Measurements from ENCODE around the gene RGS21.

The RGS21 gene

GRCh38 chr1:192343344-192343743 lies 26.6 kb downstream of the RGS21 start:
- Histone ChIP-seq H3K4me2 (ENCODE audit: low read length) (no peak overlapping the region), H3K27ac (ENCODE audit: low read depth, low read length) (no peak overlapping the region), H2AK5ac (ENCODE audit: low read length) (no peak overlapping the region), H3K4ac (ENCODE audit: low read depth, low read length) (no peak overlapping the region), H3K18ac (ENCODE audit: low read length) (no peak overlapping the region), H3K4me1 (ENCODE audit: control insufficient read depth in 1 of 2, insufficient read depth in 2 of 2, low read length in 2 of 2) (no peaks in the 10 kb centered on the region), H4K12ac (ENCODE audit: low read depth, low read length) (no peak overlapping the region), H3K4me3 (ENCODE audit: low read depth, low read length) (no peak overlapping the region), H3K9me3 (ENCODE audit: insufficient read depth, low read depth, low read length) (no peaks in the 10 kb centered on the region), H2AFZ (ENCODE audit: insufficient read depth, low read length, poor library complexity) (no peak overlapping the region), H2BK120ac (ENCODE audit: insufficient read depth, low read length, poor library complexity) (no peak overlapping the region), H4K8ac (ENCODE audit: low read depth, low read length) (no peak overlapping the region), H3K79me2 (ENCODE audit: control insufficient read depth, insufficient read depth, low read length, poor library complexity) (no peaks in the 10 kb centered on the region), H3K27me3 (ENCODE audit: insufficient read depth, low read length) (no peaks in the 10 kb centered on the region), H2BK5ac (ENCODE audit: low read depth, low read length, poor library complexity) (no peak overlapping the region), H2BK12ac (ENCODE audit: low read length) (no peak overlapping the region), H3K9ac (ENCODE audit: low read length) (no peak overlapping the region), H3K23ac (ENCODE audit: low read length) (no peak overlapping the region), H3K79me1 (ENCODE audit: low read length) (no peaks in the 10 kb centered on the region), H3K14ac (ENCODE audit: low read length) (no peak overlapping the region), H3K36me3 (ENCODE audit: control insufficient read depth in 1 of 2, insufficient read depth in 2 of 2, low read length in 2 of 2) (no peaks in the 10 kb centered on the region), H4K91ac (ENCODE audit: low read depth, low read length) (no peak overlapping the region)
- no CpG with 5 or more reads among the region's 3 CpGs for WGBS (ENCODE audit: extremely low coverage, insufficient coverage, insufficient read length)
- no peak for DNase-seq

GRCh38 chr1:192349314-192349713 lies 32.5 kb downstream of the RGS21 start:
- Histone ChIP-seq H3K79me1 (ENCODE audit: low read length) (no peaks in the 10 kb centered on the region), H3K36me3 (ENCODE audit: control insufficient read depth in 1 of 2, insufficient read depth in 2 of 2, low read length in 2 of 2) (no peaks in the 10 kb centered on the region), H3K9me3 (ENCODE audit: insufficient read depth, low read depth, low read length) (no peaks in the 10 kb centered on the region), H3K4me2 (ENCODE audit: low read length) (no peak overlapping the region), H2AK5ac (ENCODE audit: low read length) (no peak overlapping the region), H4K91ac (ENCODE audit: low read depth, low read length) (no peak overlapping the region), H3K4me1 (ENCODE audit: control insufficient read depth in 1 of 2, insufficient read depth in 2 of 2, low read length in 2 of 2) (no peaks in the 10 kb centered on the region), H3K9ac (ENCODE audit: low read length) (no peak overlapping the region), H3K18ac (ENCODE audit: low read length) (no peak overlapping the region), H3K79me2 (ENCODE audit: control insufficient read depth, insufficient read depth, low read length, poor library complexity) (no peaks in the 10 kb centered on the region), H2AFZ (ENCODE audit: insufficient read depth, low read length, poor library complexity) (no peak overlapping the region), H2BK5ac (ENCODE audit: low read depth, low read length, poor library complexity) (no peak overlapping the region), H3K27me3 (ENCODE audit: insufficient read depth, low read length) (no peaks in the 10 kb centered on the region), H3K23ac (ENCODE audit: low read length) (no peak overlapping the region), H2BK12ac (ENCODE audit: low read length) (no peak overlapping the region), H3K14ac (ENCODE audit: low read length) (no peak overlapping the region), H3K27ac (ENCODE audit: low read depth, low read length) (no peak overlapping the region), H2BK120ac (ENCODE audit: insufficient read depth, low read length, poor library complexity) (no peak overlapping the region), H4K12ac (ENCODE audit: low read depth, low read length) (no peak overlapping the region), H3K4me3 (ENCODE audit: low read depth, low read length) (no peak overlapping the region), H3K4ac (ENCODE audit: low read depth, low read length) (no peak overlapping the region), H4K8ac (ENCODE audit: low read depth, low read length) (no peak overlapping the region)
- no peak for DNase-seq
- WGBS (ENCODE audit: extremely low coverage, insufficient coverage, insufficient read length) = no CpG with 5 or more reads among the region's 1 CpG

- H3K4me1 ChIP-seq (ENCODE audit: control insufficient read depth in 1 of 2, insufficient read depth in 2 of 2, low read length in 2 of 2) = no peaks in the 10 kb centered on the region
- H3K18ac ChIP-seq (ENCODE audit: low read length) = no peak overlapping the region
- no peak overlapping the region for H3K27ac ChIP-seq (ENCODE audit: low read depth, low read length)
- no peak for DNase-seq
- no peak overlapping the region for H4K12ac ChIP-seq (ENCODE audit: low read depth, low read length)
- H3K9me3 ChIP-seq (ENCODE audit: insufficient read depth, low read depth, low read length) = no peaks in the 10 kb centered on the region
- H2BK120ac ChIP-seq (ENCODE audit: insufficient read depth, low read length, poor library complexity) = no peak overlapping the region
- no peak overlapping the region for H2BK12ac ChIP-seq (ENCODE audit: low read length)
- no peak overlapping the region for H3K4ac ChIP-seq (ENCODE audit: low read depth, low read length)
- no peaks in the 10 kb centered on the region for H3K79me2 ChIP-seq (ENCODE audit: control insufficient read depth, insufficient read depth, low read length, poor library complexity)
- no CpG with 5 or more reads among the region's 3 CpGs for WGBS (ENCODE audit: extremely low coverage, insufficient coverage, insufficient read length)
- H2BK5ac ChIP-seq (ENCODE audit: low read depth, low read length, poor library complexity) = no peak overlapping the region
- no peak overlapping the region for H3K4me3 ChIP-seq (ENCODE audit: low read depth, low read length)
- no peak overlapping the region for H2AFZ ChIP-seq (ENCODE audit: insufficient read depth, low read length, poor library complexity)
- H2AK5ac ChIP-seq (ENCODE audit: low read length) = no peak overlapping the region
- no peak overlapping the region for H3K9ac ChIP-seq (ENCODE audit: low read length)
- no peak overlapping the region for H3K14ac ChIP-seq (ENCODE audit: low read length)
- no peaks in the 10 kb centered on the region for H3K36me3 ChIP-seq (ENCODE audit: control insufficient read depth in 1 of 2, insufficient read depth in 2 of 2, low read length in 2 of 2)
- no peak overlapping the region for H3K23ac ChIP-seq (ENCODE audit: low read length)
- no peak overlapping the region for H4K91ac ChIP-seq (ENCODE audit: low read depth, low read length)
- H3K4me2 ChIP-seq (ENCODE audit: low read length) = no peak overlapping the region
- no peak overlapping the region for H4K8ac ChIP-seq (ENCODE audit: low read depth, low read length)
- H3K27me3 ChIP-seq (ENCODE audit: insufficient read depth, low read length) = no peaks in the 10 kb centered on the region
- no peaks in the 10 kb centered on the region for H3K79me1 ChIP-seq (ENCODE audit: low read length)
Measured at GRCh38 chr1:192350356-192350755, 33.6 kb downstream of the RGS21 start.

- Histone ChIP-seq H2BK120ac (ENCODE audit: insufficient read depth, low read length, poor library complexity) (no peak overlapping the region), H3K4ac (ENCODE audit: low read depth, low read length) (no peak overlapping the region), H3K4me3 (ENCODE audit: low read depth, low read length) (no peak overlapping the region), H4K12ac (ENCODE audit: low read depth, low read length) (no peak overlapping the region), H4K91ac (ENCODE audit: low read depth, low read length) (no peak overlapping the region), H2BK12ac (ENCODE audit: low read length) (no peak overlapping the region), H2AFZ (ENCODE audit: insufficient read depth, low read length, poor library complexity) (no peak overlapping the region), H3K27ac (ENCODE audit: low read depth, low read length) (no peak overlapping the region), H3K9me3 (ENCODE audit: insufficient read depth, low read depth, low read length) (no peaks in the 10 kb centered on the region), H3K23ac (ENCODE audit: low read length) (no peak overlapping the region), H3K79me2 (ENCODE audit: control insufficient read depth, insufficient read depth, low read length, poor library complexity) (no peaks in the 10 kb centered on the region), H3K9ac (ENCODE audit: low read length) (no peak overlapping the region), H3K4me1 (ENCODE audit: control insufficient read depth in 1 of 2, insufficient read depth in 2 of 2, low read length in 2 of 2) (no peaks in the 10 kb centered on the region), H3K14ac (ENCODE audit: low read length) (no peak overlapping the region), H3K79me1 (ENCODE audit: low read length) (no peaks in the 10 kb centered on the region), H2BK5ac (ENCODE audit: low read depth, low read length, poor library complexity) (no peak overlapping the region), H4K8ac (ENCODE audit: low read depth, low read length) (no peak overlapping the region), H3K18ac (ENCODE audit: low read length) (no peak overlapping the region), H3K36me3 (ENCODE audit: control insufficient read depth in 1 of 2, insufficient read depth in 2 of 2, low read length in 2 of 2) (no peaks in the 10 kb centered on the region), H3K4me2 (ENCODE audit: low read length) (no peak overlapping the region), H2AK5ac (ENCODE audit: low read length) (no peak overlapping the region), H3K27me3 (ENCODE audit: insufficient read depth, low read length) (no peaks in the 10 kb centered on the region)
- no peak for DNase-seq
Measured at GRCh38 chr1:192351550-192351949, 34.8 kb downstream of the RGS21 start.
